GM18499 (cell line): Measurements from ENCODE around the gene ARHGAP22.

ENCODE experiments used
- ATAC-seq: cut with Tn5 transposase; IDR thresholded peaks from one replicate; pipeline ENCODE4 v1.9.1; 2021; ENCODE audit warnings: moderate number of reproducible peaks; ENCODE audit not compliant: insufficient read depth, unreplicated experiment

ARHGAP22 gene

GRCh38 chr10:48414160-48414559 is 190.7 kb downstream of the ARHGAP22 start:
- ATAC-seq, result no peak

- ATAC-seq, result no peak
Observed at GRCh38 chr10:48412933-48413332, 191.9 kb downstream of the ARHGAP22 start.

DNA sequence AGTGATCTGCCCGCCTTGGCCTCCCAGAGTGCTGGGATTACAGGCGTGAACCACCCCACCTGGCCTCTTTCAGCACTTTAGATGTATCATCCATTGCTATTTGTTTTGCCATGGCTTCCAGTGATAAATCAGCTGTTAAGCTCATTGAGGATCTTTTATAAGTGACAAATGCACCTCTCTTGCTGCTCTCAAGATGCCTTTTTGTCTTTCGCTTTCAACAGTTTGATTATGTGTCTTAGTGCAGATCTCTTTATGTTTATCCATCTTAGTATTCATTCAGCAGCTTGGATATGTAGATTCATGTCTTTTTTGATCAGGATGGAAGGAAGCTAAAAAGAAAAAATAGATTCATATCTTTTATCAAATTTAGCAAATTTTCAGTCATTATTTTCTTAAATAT is 192.8 kb downstream of the ARHGAP22 start:
- no peak for ATAC-seq

DNA sequence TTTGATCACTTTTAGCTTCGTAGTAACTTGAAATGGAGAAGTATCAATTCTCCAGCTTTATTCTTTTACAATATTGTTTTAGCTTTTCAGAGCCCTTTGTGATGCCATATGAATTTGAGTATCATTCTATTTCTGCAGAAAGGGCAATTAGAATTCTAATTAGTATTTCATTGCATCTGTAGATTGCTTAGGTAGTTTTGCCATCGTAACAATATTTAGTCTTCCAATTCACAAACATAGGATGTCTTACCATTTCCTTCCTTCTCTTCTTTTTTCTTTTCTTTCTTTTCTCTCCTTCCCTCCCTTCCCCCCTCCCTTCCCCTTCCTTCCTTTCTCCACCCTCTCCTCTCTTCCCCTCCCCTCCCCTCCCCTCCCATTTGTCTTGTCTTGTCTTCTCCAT is 193.4 kb downstream of the ARHGAP22 start:
- ATAC-seq, result no peak

DNA sequence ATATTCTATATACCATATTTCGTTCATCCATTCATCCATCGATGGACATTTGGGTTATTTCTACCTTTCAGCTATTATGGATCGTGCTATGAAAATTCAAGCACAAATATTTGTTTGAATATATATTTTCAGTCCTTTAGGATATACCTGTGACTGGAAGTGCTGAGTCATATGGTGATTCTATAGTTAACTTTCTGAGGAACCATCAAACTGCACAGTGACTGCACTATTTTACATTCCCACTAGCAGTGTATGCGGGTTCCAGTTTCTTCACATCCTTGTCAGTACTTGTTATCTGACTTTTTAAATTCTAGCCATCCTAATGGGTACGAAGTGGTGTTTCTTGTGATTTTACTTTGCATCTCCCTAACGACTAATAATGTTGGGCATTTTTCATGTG is 194.4 kb downstream of the ARHGAP22 start:
- no peak for ATAC-seq

- ATAC-seq, result no peak
Observed at GRCh38 chr10:48406658-48407057, 198.2 kb downstream of the ARHGAP22 start.

GRCh38 chr10:48406204-48406603 is 198.7 kb downstream of the ARHGAP22 start:
- no peak for ATAC-seq

DNA sequence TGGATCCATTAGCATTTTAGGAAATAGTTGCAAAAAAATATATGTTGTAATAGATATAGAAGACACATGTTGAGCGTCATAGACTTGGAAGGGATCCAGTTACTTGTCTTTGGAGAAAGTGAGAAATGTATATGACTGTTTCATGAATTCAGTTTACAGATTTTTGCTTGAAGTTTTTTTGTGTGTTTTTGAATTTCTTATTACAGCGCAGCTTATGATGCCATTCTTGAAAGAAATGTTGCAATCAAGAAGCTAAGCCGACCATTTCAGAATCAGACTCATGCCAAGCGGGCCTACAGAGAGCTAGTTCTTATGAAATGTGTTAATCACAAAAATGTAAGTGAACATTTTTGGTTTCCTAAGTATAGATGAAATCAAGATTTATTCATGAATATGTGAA is 200.2 kb downstream of the ARHGAP22 start:
- ATAC-seq, result no peak

DNA sequence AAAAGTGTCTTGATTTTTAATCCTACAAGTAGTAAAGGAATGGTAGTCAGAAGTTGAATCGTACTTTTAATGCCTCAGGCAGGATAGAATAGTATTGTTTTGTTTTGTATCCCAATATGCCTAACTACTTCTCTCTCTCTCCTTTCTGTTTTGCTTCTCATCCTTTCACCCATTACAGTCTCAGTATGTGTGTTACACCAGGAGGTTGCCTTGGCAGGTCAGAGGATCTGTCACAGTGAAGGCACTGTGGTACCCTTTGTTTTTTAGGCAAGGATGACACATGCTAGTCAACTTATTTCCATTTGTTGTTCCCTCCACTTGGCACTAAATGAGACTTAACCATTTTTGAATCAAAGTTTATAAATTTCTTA is 204.0 kb downstream of the ARHGAP22 start:
- no peak for ATAC-seq

- ATAC-seq, result no peak
Observed at GRCh38 chr10:48400129-48400849, 204.6 kb downstream of the ARHGAP22 start.

GRCh38 chr10:48399551-48399950 is 205.3 kb downstream of the ARHGAP22 start:
- ATAC-seq, result no peak

- no peak for ATAC-seq
Observed at GRCh38 chr10:48399056-48399541, 205.8 kb downstream of the ARHGAP22 start.

- no peak for ATAC-seq
Observed at GRCh38 chr10:48398261-48398660, 206.6 kb downstream of the ARHGAP22 start.
